GM12873 (cell line): Measurements from ENCODE around the gene TPD52L2.

Experiments
- CTCF ChIP-seq: IDR thresholded peaks from 2 replicates; pipeline ENCODE4 v1.5.1; 2012; ENCODE audit warnings: low read depth, mild to moderate bottlenecking, moderate library complexity, low read length, control low read depth; ENCODE audit not compliant: insufficient read depth; ENCODE audit errors: missing control alignments

Gene TPD52L2

GRCh38 chr20:63844511-63844991, 20.5 kb upstream of the TPD52L2 start:
- no peak for TF ChIP-seq CTCF

- no peak for TF ChIP-seq CTCF
Measured at GRCh38 chr20:63846128-63846771, 18.8 kb upstream of the TPD52L2 start.

- no peak for TF ChIP-seq CTCF
Measured at GRCh38 chr20:63846888-63847236, 18.2 kb upstream of the TPD52L2 start.

GRCh38 chr20:63847237-63848002, 17.6 kb upstream of the TPD52L2 start:
- TF ChIP-seq CTCF, result no peak

- TF ChIP-seq CTCF, result no peak
Measured at GRCh38 chr20:63848003-63848911, 16.8 kb upstream of the TPD52L2 start.

GRCh38 chr20:63850689-63851547, 14.2 kb upstream of the TPD52L2 start:
- TF ChIP-seq CTCF, result no peak
